Left ventricle myocardium inferior (tissue), 1 donor: Measurements from ENCODE around the gene BICC1. TPM values are rescaled to one million over a fixed set of nuclear protein-coding genes. Genes with fewer than 3 reads are reported as not detected.

Experiments
- DNase-seq: peaks from one replicate; pipeline ENCODE4 v3.0.0-alpha.2; 2020
- H3K27ac ChIP-seq: fragments of 200-600 bp; replicated peaks from 2 replicates; pipeline ENCODE4 v1.8.0; 2021
- H3K27me3 ChIP-seq: fragments of 200-600 bp; 2 replicates; pipeline ENCODE4 v1.8.0; 2021; ENCODE audit warnings: low read depth
- H3K36me3 ChIP-seq: fragments of 200-600 bp; 2 replicates; pipeline ENCODE4 v1.8.0; 2021
- H3K4me1 ChIP-seq: fragments of 200-600 bp; 2 replicates; pipeline ENCODE4 v1.8.0; 2021
- H3K4me3 ChIP-seq: fragments of 200-600 bp; 2 replicates; pipeline ENCODE4 v1.8.0; 2021; ENCODE audit warnings: mild to moderate bottlenecking, moderate library complexity
- H3K9me3 ChIP-seq: fragments of 200-600 bp; replicated peaks from 2 replicates; pipeline ENCODE4 v1.8.0; 2021
- intact Hi-C: fragments of 100-400 bp; cut with micrococcal nuclease; formaldehyde crosslinking; loops from one replicate; pipeline ENCODE4 v1.11.0; 2022
- total RNA-seq: library from RNA; stranded (reverse); fragmentation: NEBNext Ultra II Directional; extraction: Animal tissue kit (Norgen Biotek cat#: 25700); gene quantifications from one replicate; pipeline ENCODE4 v1.2.1, GENCODE V29; 2021
- TF ChIP-seq, protein P1 (sequence below): fragments of 200-600 bp; IDR thresholded peaks from 2 replicates; pipeline ENCODE4 v1.8.0; 2021; ENCODE audit warnings: antibody characterized with exemption, mild to moderate bottlenecking, borderline replicate concordance
- donor health status: DM: no; HTN: yes; CAD: no; lungs with severe emphysema.

BICC1 gene
- total RNA-seq, 1 donor from 2014 or later, result 5.7 TPM

DNA sequence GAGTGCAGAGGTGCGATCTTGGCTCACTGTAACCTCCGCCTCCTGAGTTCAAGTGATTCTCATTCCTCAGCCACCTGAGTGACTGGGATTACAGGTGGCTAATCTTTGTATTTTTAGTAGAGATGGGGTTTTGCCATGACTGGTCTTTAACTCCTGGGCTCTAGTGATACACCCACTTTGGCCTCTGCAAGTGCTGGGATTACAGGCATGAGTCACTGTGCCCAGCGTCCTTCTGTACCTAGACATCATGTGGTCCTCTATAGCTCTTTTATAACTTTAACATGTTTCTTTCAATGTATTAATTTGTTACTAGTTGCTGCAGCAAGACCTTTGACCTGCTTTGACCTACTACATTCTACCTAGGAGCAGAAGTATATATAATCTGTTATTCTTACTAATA lies 38.7 kb upstream of the BICC1 start:
- Histone ChIP-seq H3K4me3 (no peak overlapping the region), H3K27me3 (no peaks in the 10 kb centered on the region), H3K4me1 (peaks cover 7% of the 10 kb centered on the region), H3K27ac (no peak overlapping the region), H3K9me3 (no peaks in the 10 kb centered on the region), H3K36me3 (no peaks in the 10 kb centered on the region)
- TF ChIP-seq, protein P1, sequence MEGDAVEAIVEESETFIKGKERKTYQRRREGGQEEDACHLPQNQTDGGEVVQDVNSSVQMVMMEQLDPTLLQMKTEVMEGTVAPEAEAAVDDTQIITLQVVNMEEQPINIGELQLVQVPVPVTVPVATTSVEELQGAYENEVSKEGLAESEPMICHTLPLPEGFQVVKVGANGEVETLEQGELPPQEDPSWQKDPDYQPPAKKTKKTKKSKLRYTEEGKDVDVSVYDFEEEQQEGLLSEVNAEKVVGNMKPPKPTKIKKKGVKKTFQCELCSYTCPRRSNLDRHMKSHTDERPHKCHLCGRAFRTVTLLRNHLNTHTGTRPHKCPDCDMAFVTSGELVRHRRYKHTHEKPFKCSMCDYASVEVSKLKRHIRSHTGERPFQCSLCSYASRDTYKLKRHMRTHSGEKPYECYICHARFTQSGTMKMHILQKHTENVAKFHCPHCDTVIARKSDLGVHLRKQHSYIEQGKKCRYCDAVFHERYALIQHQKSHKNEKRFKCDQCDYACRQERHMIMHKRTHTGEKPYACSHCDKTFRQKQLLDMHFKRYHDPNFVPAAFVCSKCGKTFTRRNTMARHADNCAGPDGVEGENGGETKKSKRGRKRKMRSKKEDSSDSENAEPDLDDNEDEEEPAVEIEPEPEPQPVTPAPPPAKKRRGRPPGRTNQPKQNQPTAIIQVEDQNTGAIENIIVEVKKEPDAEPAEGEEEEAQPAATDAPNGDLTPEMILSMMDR, result no peak
- intact Hi-C loops, result no loop called here
- DNase-seq, result no peak

DNA sequence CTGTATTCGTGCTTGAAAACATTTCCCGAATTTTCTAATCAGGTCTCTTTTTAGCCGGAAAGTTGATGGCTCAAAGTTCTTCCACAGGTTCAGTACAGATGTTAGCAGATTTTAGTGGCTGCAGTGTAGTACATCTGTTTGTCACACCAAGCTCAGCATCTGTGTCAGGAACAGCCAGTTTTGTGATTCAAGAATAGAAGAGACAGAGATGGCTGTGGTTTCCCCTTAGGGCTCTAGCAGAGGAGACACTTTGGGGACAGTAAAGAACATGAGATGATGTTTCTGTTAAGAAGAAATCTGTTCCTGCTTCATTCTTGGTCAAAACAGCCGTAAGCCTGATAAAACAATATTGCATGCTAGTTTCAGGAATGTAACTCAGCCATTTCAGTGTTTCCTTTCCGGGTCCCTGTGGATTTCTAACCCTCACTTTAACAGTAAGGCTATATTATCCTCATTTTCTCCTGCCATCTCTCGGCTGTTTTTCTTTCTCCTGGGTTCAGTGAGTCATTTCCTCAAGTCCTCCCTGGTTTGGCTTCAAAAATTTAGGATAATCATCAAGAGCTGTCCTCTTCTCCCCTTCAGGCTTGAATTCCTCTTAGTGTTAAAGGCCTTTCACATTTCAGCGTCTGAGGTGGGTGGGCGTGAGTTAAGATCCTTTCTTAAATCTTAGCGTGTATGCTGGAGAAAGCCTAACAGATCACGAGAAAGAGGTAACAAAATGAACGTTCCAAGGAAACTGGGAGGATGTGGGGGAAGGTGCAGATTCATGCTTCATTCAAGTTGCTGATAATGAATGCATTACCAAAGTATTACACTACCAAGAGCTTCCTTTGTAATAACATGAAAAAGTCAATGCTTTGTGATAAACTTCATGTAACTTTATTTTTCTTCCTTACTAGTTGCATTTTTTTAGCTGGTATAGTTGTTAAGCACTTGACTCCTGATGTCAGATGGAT lies 37.1 kb upstream of the BICC1 start:
- Histone ChIP-seq H3K9me3 (no peaks in the 10 kb centered on the region), H3K4me1 (peaks cover 7% of the 10 kb centered on the region), H3K4me3 (peak overlapping the region; percentile 42), H3K27ac (peak overlapping the region; percentile 71), H3K36me3 (no peaks in the 10 kb centered on the region), H3K27me3 (no peaks in the 10 kb centered on the region)
- intact Hi-C loops, result no loop called here
- TF ChIP-seq, protein P1, result no peak
- DNase-seq, result no peak

DNA sequence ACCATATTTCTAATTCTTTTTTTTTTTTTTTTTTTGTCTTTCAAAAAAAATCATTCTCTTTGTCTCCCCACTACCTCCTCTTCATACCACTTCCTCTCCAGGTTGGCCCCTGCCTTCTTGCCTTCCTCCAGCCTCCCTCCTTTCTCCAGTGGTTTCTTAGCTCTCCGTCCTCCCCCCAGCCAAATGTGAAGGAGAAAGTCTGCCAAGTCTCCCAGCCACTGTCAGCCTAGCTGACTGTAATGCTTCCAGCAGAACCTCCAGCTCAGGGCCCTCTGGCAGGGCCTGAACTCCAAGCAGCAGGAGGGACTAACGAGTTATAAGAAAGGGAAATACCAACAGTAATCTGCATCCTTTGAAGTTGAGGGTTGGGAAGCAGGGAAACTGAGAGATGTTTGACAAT lies 35.5 kb upstream of the BICC1 start:
- Histone ChIP-seq H3K4me3 (no peak overlapping the region), H3K27ac (peak overlapping the region; percentile 71), H3K36me3 (no peaks in the 10 kb centered on the region), H3K9me3 (no peaks in the 10 kb centered on the region), H3K27me3 (no peaks in the 10 kb centered on the region), H3K4me1 (peaks cover 7% of the 10 kb centered on the region)
- DNase-seq, result peak; percentile 45
- intact Hi-C loops, result no loop called here
- TF ChIP-seq, protein P1, result no peak

DNA sequence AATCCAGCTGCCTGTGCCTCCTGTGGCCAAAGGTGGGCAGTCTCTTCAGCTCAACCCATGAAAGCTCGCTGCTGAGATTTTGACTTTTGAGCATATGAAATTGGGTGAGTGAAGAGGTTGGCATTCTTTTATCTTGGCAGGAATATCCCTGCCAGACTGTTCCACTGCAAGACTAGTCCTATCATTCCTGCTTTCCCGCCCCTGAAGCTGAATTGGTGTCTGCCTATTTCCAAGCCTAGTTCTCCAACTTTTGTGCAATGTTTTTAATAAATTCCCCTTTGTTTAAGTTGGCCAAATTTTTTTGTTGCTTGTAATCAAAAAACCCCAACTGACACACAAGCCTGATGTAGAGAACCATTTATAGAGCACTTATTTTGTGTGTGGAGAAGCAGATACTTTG lies 34.8 kb upstream of the BICC1 start:
- H3K36me3 ChIP-seq, result no peaks in the 10 kb centered on the region
- no peaks in the 10 kb centered on the region for H3K27me3 ChIP-seq
- H3K27ac ChIP-seq, result peak overlapping the region; percentile 71
- DNase-seq, result no peak
- no peaks in the 10 kb centered on the region for H3K9me3 ChIP-seq
- TF ChIP-seq, protein P1, result no peak
- intact Hi-C loops, result no loop called here
- H3K4me1 ChIP-seq, result peaks cover 7% of the 10 kb centered on the region
- H3K4me3 ChIP-seq, result no peak overlapping the region

DNA sequence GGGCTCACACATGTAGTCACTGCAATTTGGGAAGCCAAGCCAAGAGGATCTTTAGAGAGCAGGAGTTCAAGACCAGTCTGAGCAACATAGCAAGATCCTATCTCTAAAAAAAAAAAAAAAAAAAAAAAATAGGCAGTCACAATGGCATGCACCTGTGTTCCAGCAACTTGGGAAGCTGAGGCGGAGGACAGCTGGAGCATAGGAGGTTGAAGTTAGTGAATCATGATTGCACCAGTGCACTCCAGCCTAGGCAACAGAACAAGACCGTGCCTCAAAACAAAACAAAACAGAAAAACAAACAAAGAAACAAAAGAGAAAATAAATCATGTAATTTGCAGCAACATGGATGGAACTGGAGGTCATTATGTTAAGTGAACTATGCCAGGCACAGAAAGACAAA lies 33.6 kb upstream of the BICC1 start:
- Histone ChIP-seq H3K27me3 (no peaks in the 10 kb centered on the region), H3K4me3 (no peak overlapping the region), H3K9me3 (no peaks in the 10 kb centered on the region), H3K36me3 (no peaks in the 10 kb centered on the region), H3K27ac (no peak overlapping the region), H3K4me1 (peaks cover 7% of the 10 kb centered on the region)
- DNase-seq, result no peak
- intact Hi-C loops, result no loop called here
- TF ChIP-seq, protein P1, result no peak
